IMR-90 (cell line): ENCODE data around the gene RBM7. TPM values are rescaled to one million over a fixed set of nuclear protein-coding genes. Genes with fewer than 3 reads are reported as not detected.

ENCODE experiments used
- ATAC-seq: fragments of 200-7000 bp; cut with Tn5 transposase; 2 replicates; pipeline ENCODE4 v1.9.1; 2020; ENCODE audit warnings: low read depth, mild to moderate bottlenecking, moderate library complexity
- BruUV-seq: library from RNA; stranded (reverse); fragments of 400-500 nt; replicated peaks from 2 replicates; lab custom pipeline; 2021; lab: Mats Ljungman, UMichigan
- CTCF ChIA-PET: fragments of 300-600 bp; formaldehyde crosslinking; extraction: SDS; loops from one replicate; lab custom pipeline; 2021; ENCODE audit warnings: antibody characterized with exemption; lab: Yijun Ruan, JAX
- POLR2A ChIA-PET: fragments of 300-600 bp; sonication (Branson Sonifier 250); formaldehyde crosslinking; loops from one replicate; lab custom pipeline; 2022; ENCODE audit warnings: antibody characterized with exemption; ENCODE audit not compliant: unreplicated experiment; lab: Charles Lee
- DNase-seq: peaks from one replicate; pipeline ENCODE4 v3.0.0; 2013
- H2AFZ ChIP-seq: replicated peaks from 2 replicates; pipeline ENCODE3; 2013; ENCODE audit warnings: low read length, mild to moderate bottlenecking; ENCODE audit not compliant: poor library complexity
- H2AK5ac ChIP-seq: 2 replicates; pipeline ENCODE4 v1.6.1; 2013; ENCODE audit warnings: low read depth, low read length, inconsistent platforms
- H2AK9ac ChIP-seq: replicated peaks from 2 replicates; pipeline ENCODE3; 2013; ENCODE audit warnings: mild to moderate bottlenecking, low read depth, low read length, moderate library complexity; ENCODE audit not compliant: poor library complexity
- H2BK120ac ChIP-seq: 2 replicates; pipeline ENCODE4 v1.6.1; 2013; ENCODE audit warnings: low read depth, low read length, inconsistent platforms
- H2BK15ac ChIP-seq: 3 replicates; pipeline ENCODE4 v1.6.1; 2013; ENCODE audit warnings: low read depth, low read length, inconsistent platforms
- H2BK20ac ChIP-seq: 2 replicates; pipeline ENCODE4 v1.6.1; 2013; ENCODE audit warnings: low read depth, mild to moderate bottlenecking, inconsistent platforms, low read length, moderate library complexity
- H2BK5ac ChIP-seq: 2 replicates; pipeline ENCODE4 v1.6.1; 2013; ENCODE audit warnings: mild to moderate bottlenecking, low read depth, low read length, inconsistent platforms; ENCODE audit not compliant: poor library complexity, severe bottlenecking
- H3K14ac ChIP-seq: replicated peaks from 2 replicates; pipeline ENCODE4 v1.6.1; 2013; ENCODE audit warnings: low read depth, low read length, inconsistent platforms
- H3K18ac ChIP-seq: 2 replicates; pipeline ENCODE4 v1.6.1; 2013; ENCODE audit warnings: low read depth, low read length, control low read depth
- H3K23ac ChIP-seq: 2 replicates; pipeline ENCODE4 v1.6.1; 2013; ENCODE audit warnings: low read depth, low read length, inconsistent platforms
- H3K27ac ChIP-seq: 2 replicates; pipeline ENCODE4 v1.5.1; 2013; ENCODE audit warnings: mild to moderate bottlenecking, control low read depth, low read length; ENCODE audit not compliant: insufficient read depth
- H3K27me3 ChIP-seq: 2 replicates; pipeline ENCODE4 v1.6.1; 2013; ENCODE audit warnings: low read length; ENCODE audit not compliant: control insufficient read depth, insufficient read depth
- H3K36me3 ChIP-seq: 2 replicates; pipeline ENCODE4 v1.6.1; 2013; ENCODE audit warnings: low read length, mixed read lengths; ENCODE audit not compliant: control insufficient read depth, insufficient read depth
- H3K4ac ChIP-seq: 2 replicates; pipeline ENCODE4 v1.6.1; 2013; ENCODE audit warnings: low read depth, low read length, inconsistent platforms
- H3K4me1 ChIP-seq: 2 replicates; pipeline ENCODE4 v1.6.1; 2013; ENCODE audit warnings: low read length, mixed read lengths; ENCODE audit not compliant: control insufficient read depth, insufficient read depth
- H3K4me2 ChIP-seq: 2 replicates; pipeline ENCODE4 v1.6.1; 2013; ENCODE audit warnings: low read depth, mild to moderate bottlenecking, control low read depth, low read length, moderate library complexity
- H3K4me3 ChIP-seq: 2 replicates; pipeline ENCODE4 v1.5.1; 2013; ENCODE audit warnings: low read depth, mild to moderate bottlenecking, control low read depth, low read length, moderate library complexity; ENCODE audit not compliant: insufficient read depth
- H3K56ac ChIP-seq: 2 replicates; pipeline ENCODE4 v1.6.1; 2013; ENCODE audit warnings: low read length, inconsistent platforms; ENCODE audit not compliant: insufficient read depth; ENCODE audit errors: extremely low read depth
- H3K79me1 ChIP-seq, 2 experiments: 2 replicates each; pipeline ENCODE4 v1.6.1; 2013; ENCODE audit warnings: low read length in 2 of 2, inconsistent platforms in 1 of 2, low read depth in 1 of 2
- H3K9ac ChIP-seq: 2 replicates; pipeline ENCODE4 v1.6.1; 2013; ENCODE audit warnings: low read depth, low read length, control low read depth
- H3K9me1 ChIP-seq: 2 replicates; pipeline ENCODE4 v1.6.1; 2013; ENCODE audit warnings: low read length, inconsistent platforms; ENCODE audit not compliant: insufficient read depth
- H3K9me3 ChIP-seq: 2 replicates; pipeline ENCODE4 v1.6.1; 2013; ENCODE audit warnings: low read length; ENCODE audit not compliant: control insufficient read depth, insufficient read depth
- H4K20me1 ChIP-seq: 2 replicates; pipeline ENCODE4 v1.6.1; 2013; ENCODE audit warnings: low read length, inconsistent platforms; ENCODE audit not compliant: insufficient read depth
- H4K5ac ChIP-seq: 2 replicates; pipeline ENCODE4 v1.6.1; 2013; ENCODE audit warnings: mild to moderate bottlenecking, low read depth, low read length, control low read depth
- H4K8ac ChIP-seq, 2 experiments: 2 replicates each; pipeline ENCODE4 v1.6.1; 2013; ENCODE audit warnings: low read depth in 2 of 2, low read length in 2 of 2, control low read depth in 1 of 2, inconsistent platforms in 1 of 2
- H4K91ac ChIP-seq: 2 replicates; pipeline ENCODE4 v1.6.1; 2013; ENCODE audit warnings: low read depth, low read length, inconsistent platforms; ENCODE audit not compliant: insufficient read depth
- CTCF ChIP-seq: conservative IDR thresholded peaks from 2 replicates; pipeline ENCODE4 v1.5.1; 2012; ENCODE audit warnings: mild to moderate bottlenecking, low read depth, low read length, improper control_type of control experiment
- NFE2L2 ChIP-seq: fragments of 150-350 bp; IDR thresholded peaks from 2 replicates; pipeline ENCODE4 v1.6.1; 2016; ENCODE audit warnings: low read depth, mild to moderate bottlenecking, low read length
- POLR2A ChIP-seq: IDR thresholded peaks from 2 replicates; pipeline ENCODE4 v1.6.1; 2012; ENCODE audit warnings: mild to moderate bottlenecking, low read depth, low read length
- RAD21 ChIP-seq: IDR thresholded peaks from 2 replicates; pipeline ENCODE4 v1.6.1; 2012; ENCODE audit warnings: low read length, improper control_type of control experiment
- SMC3 ChIP-seq: fragments of 150-350 bp; IDR thresholded peaks from 2 replicates; pipeline ENCODE4 v1.6.1; 2016; ENCODE audit warnings: low read depth, mild to moderate bottlenecking, antibody characterized with exemption, low read length, moderate library complexity
- USF2 ChIP-seq: fragments of 150-350 bp; IDR thresholded peaks from 2 replicates; pipeline ENCODE4 v1.6.1; 2017; ENCODE audit warnings: mild to moderate bottlenecking, antibody characterized with exemption, low read length, low read depth
- WGBS, 2 experiments: methylation state at CpG; one replicate each; pipeline versions ENCODE4 v1.1.5 to v1.1.7; 2013; ENCODE audit warnings: missing lambda C conversion rate in 2 of 2; ENCODE audit not compliant: insufficient read length in 1 of 2; ENCODE audit errors: extremely low coverage in 2 of 2; 5-methylcytosine and 5-hydroxymethylcytosine counted together
- dilution Hi-C: fragments of 300-500 bp; cut with HindIII; formaldehyde crosslinking; loops from one replicate; pipeline ENCODE4 v1.14.3; 2018; ENCODE audit warnings: low sequenced_read_pairs; ENCODE audit not compliant: unreplicated experiment
- in situ Hi-C: fragments of 300-500 bp; cut with MboI; formaldehyde crosslinking; loops from 3 replicates; pipeline ENCODE4 v1.14.3; 2019; ENCODE audit warnings: low sequenced_read_pairs, inconsistent platforms, mixed read lengths
- intact Hi-C: fragments of 100-400 bp; cut with micrococcal nuclease; formaldehyde crosslinking; loops from 2 replicates; pipeline ENCODE4 v1.10.0; 2022
- polyA plus RNA-seq, 3 experiments: library from polyadenylated mRNA; depleted of rRNA; stranded (reverse); fragments of >200 nt; gene quantifications; 2 replicates each; pipeline ENCODE4 v1.2.3, GENCODE V29; 2012; ENCODE audit warnings: low replicate concordance in 1 of 3
- total RNA-seq: library from RNA; depleted of rRNA; stranded (reverse); fragments of >200 nt; gene quantifications from 2 replicates; pipeline ENCODE4 v1.2.3, GENCODE V29; 2012

RBM7 gene
- total and polyA plus RNA-seq, 2 of the 4 experiments (the other 2 are of a cell fraction) = 27.8 to 111 TPM

GRCh38 chr11:114386131-114386530, 14.3 kb upstream of the RBM7 start:
- Histone ChIP-seq H3K9me1 (no peaks in the 10 kb centered on the region), H3K27me3 (no peaks in the 10 kb centered on the region), H3K56ac (no peak overlapping the region), H2AFZ (no peak overlapping the region), H3K4ac (no peak overlapping the region), H2BK5ac (no peak overlapping the region), H3K9me3 (no peaks in the 10 kb centered on the region), H3K23ac (no peak overlapping the region), H3K79me1 (no peaks in the 10 kb centered on the region), H4K91ac (no peak overlapping the region), H4K8ac (no peak overlapping the region), H2BK120ac (no peak overlapping the region), H4K5ac (no peak overlapping the region), H2BK20ac (no peak overlapping the region), H2AK9ac (no peak overlapping the region), H3K9ac (no peak overlapping the region), H3K14ac (no peak overlapping the region), H2AK5ac (no peak overlapping the region), H4K20me1 (no peaks in the 10 kb centered on the region), H3K4me1 (no peaks in the 10 kb centered on the region), H3K18ac (no peak overlapping the region), H3K4me2 (no peak overlapping the region), H3K27ac (no peak overlapping the region), H3K36me3 (no peaks in the 10 kb centered on the region), H3K4me3 (no peak overlapping the region), H2BK15ac (no peak overlapping the region)
- TF ChIP-seq NFE2L2 (no peak), RAD21 (no peak), SMC3 (no peak), USF2 (no peak), CTCF (no peak), POLR2A (no peak)
- in situ Hi-C loops = no loop called here
- POLR2A ChIA-PET = no interaction called here
- DNase-seq (no peak), ATAC-seq (no peak)
- BruUV-seq = no TSS peak
- dilution Hi-C loops = no loop called here
- WGBS, 2 experiments = 61% methylated on average over 2 of the region's 2 CpGs; no CpG with 5 or more reads in 1 of the 2 experiments
- intact Hi-C loops = no loop called here
- CTCF ChIA-PET = interaction anchor here (1.8 kb wide), 1 partner anchor 9 kb away, joined by 6 read pairs; no protein-coding TSS in a partner anchor
